ENCODE data around the gene ARHGDIB.

Gene ARHGDIB

DNA sequence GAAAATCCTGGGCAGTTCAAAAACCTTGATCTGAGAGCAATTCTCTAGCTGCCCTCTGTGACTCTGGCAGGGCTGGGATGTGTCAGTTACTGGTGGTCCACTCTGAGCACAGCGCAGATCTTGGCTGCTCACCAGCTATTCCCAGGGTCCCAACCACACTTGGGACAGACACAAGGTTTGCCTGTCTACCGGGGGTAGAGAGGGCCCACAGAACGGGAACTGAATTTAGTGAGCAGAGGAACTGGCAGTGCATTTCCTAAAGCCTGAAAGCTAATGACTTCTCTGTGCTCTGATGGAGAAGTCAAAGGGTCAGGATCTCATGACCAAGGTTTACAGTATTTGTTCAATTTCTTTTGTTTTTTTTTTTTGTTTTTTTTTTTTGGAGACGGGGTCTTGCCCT lies 14.1 kb upstream of the ARHGDIB start:
- Histone ChIP-seq H3K9me3 (no peaks in the 10 kb centered on the region), H3K4me1 (no peaks in the 10 kb centered on the region), H3K27me3 (ENCODE audit: low read depth) (no peaks in the 10 kb centered on the region), H3K4me3 (no peak overlapping the region), H3K36me3 (replicated peaks) (no peaks in the 10 kb centered on the region)
- no peak for DNase-seq (ENCODE audit: low spot score in 2 of 2)
- in situ Hi-C loops (cut with MboI; ENCODE audit: low sequenced_read_pairs) = loop anchor here (25.0 kb wide), 1 partner anchor 263 kb away; no protein-coding TSS in a partner anchor

DNA sequence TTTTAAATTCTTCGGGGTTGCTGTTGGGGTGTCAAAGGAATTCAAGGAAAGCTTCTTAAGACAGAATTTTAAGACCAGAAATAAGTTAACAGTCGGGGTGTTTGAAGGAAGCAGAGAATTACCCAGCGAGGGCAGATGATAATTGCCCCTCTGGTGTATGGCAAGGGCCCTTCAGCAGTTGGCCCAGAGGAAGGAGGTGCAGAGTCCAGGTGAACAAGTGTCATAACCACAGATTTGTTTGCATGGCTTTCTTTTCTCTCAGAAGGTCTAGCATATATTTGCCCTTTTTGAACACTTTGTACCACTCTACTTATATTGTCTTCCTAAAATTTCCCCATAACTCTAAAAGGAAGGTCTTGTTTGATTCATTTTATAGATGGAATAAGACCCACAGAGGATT lies 13.2 kb upstream of the ARHGDIB start:
- no peaks in the 10 kb centered on the region for H3K9me3 ChIP-seq
- no peak for DNase-seq (ENCODE audit: low spot score in 2 of 2)
- no peak overlapping the region for H3K4me3 ChIP-seq
- in situ Hi-C loops (cut with MboI; ENCODE audit: low sequenced_read_pairs) = loop anchor here (25.0 kb wide), 1 partner anchor 262 kb away; no protein-coding TSS in a partner anchor
- no peaks in the 10 kb centered on the region for H3K36me3 ChIP-seq (replicated peaks)
- no peaks in the 10 kb centered on the region for H3K27me3 ChIP-seq (ENCODE audit: low read depth)
- no peaks in the 10 kb centered on the region for H3K4me1 ChIP-seq

DNA sequence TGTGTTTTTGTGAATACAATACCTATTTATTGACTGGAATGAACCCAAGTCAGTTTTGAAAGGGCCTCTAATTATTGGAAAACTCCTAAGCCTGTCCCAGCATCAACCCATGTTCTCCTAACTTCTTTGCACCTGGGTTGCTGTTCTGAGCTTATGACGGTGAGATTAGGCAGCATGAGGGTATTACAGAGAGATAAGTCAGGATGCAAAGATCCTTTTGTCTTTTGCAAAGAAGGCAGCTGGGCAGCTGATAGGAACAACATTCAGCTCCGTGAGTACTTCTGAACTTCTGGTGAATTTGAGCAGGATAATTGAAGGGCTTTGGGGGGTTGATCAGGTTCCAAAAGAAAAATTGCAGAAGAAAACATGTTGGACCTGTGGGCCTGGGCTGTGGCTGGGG lies 11.4 kb upstream of the ARHGDIB start, which contains the start of gene PDE6H:
PDE6H (plus strand) TSS at position 227 of the 400 bp plus-strand sequence. CDS start 4,971 bp downstream, outside the sequence.
- Histone ChIP-seq H3K9me3 (no peaks in the 10 kb centered on the region), H3K4me1 (no peaks in the 10 kb centered on the region), H3K4me3 (no peak within 1 kb of the TSS), H3K36me3 (replicated peaks) (no peaks in the 10 kb centered on the region), H3K27me3 (ENCODE audit: low read depth) (no peaks in the 10 kb centered on the region)
- in situ Hi-C loops (cut with MboI; ENCODE audit: low sequenced_read_pairs) = no loop called here
- DNase-seq (ENCODE audit: low spot score in 2 of 2) = no peak

DNA sequence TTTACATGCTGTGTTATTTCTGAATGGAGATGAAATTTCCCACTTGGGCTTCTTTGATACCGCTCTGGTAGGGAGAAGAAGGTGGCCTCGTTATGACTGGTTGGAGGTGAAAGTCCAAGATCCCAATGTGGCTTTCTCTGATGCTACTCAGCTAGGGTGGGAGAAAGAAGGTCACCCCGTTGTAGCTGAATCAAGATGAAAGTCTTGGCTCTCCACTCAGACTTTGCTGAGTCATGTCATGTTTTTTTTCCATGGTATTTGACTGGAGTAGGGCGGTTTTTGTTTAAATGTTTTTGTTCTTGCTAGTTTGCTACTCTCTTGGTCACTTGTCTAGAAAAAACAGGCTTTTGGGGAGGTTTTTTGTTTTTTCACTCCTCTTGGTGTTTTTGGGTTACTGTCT lies 9.1 kb upstream of the ARHGDIB start:
- Histone ChIP-seq H3K4me1 (no peaks in the 10 kb centered on the region), H3K36me3 (replicated peaks) (no peaks in the 10 kb centered on the region), H3K4me3 (no peak overlapping the region), H3K9me3 (no peaks in the 10 kb centered on the region), H3K27me3 (ENCODE audit: low read depth) (no peaks in the 10 kb centered on the region)
- in situ Hi-C loops (cut with MboI; ENCODE audit: low sequenced_read_pairs) = no loop called here
- no peak for DNase-seq (ENCODE audit: low spot score in 2 of 2)

DNA sequence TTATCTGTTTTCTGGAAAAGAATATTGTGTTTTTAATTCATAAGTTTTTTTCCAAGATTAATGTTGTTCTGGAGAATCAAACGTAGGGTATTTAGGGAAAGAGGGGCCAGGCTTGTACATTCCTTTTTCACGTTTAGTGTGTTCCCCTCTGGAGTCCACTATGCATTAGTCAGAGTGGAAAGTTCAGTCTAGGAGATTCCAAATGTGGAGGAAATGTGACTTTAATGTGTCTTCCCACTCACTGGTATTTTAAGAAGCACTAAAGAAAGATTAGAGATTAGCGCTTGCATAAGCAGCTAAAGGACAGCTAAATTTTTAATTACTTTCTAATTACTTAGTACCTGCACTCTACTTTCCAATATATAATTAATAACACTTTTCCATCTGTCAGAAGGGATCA lies 7.1 kb upstream of the ARHGDIB start:
- no peaks in the 10 kb centered on the region for H3K27me3 ChIP-seq (ENCODE audit: low read depth)
- H3K9me3 ChIP-seq = no peaks in the 10 kb centered on the region
- in situ Hi-C loops (cut with MboI; ENCODE audit: low sequenced_read_pairs) = no loop called here
- H3K36me3 ChIP-seq (replicated peaks) = no peaks in the 10 kb centered on the region
- DNase-seq (ENCODE audit: low spot score in 2 of 2) = no peak
- H3K4me3 ChIP-seq = no peak overlapping the region
- H3K4me1 ChIP-seq = no peaks in the 10 kb centered on the region

DNA sequence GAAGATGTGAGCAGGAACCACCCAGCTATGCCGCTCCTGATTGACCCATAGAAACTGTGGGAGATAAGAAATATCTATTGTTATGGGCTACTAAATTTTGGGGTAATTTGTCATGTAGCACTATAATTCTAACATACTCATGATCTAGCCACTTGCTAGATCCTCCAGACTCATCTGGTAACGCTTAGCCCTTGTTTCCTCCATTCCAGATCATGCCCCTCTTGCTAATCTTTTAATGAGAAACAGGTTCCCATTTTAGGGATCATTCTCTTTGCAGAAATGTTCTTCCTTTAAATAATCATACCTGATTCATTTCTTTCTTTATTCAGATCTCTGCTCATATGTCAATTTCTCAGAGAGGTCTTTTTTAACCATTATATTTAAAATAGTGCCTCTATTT lies 3.8 kb upstream of the ARHGDIB start:
- no peak for DNase-seq (ENCODE audit: low spot score in 2 of 2)
- Histone ChIP-seq H3K4me1 (no peaks in the 10 kb centered on the region), H3K36me3 (replicated peaks) (no peaks in the 10 kb centered on the region), H3K4me3 (no peak overlapping the region), H3K9me3 (no peaks in the 10 kb centered on the region), H3K27me3 (ENCODE audit: low read depth) (peaks cover 16% of the 10 kb centered on the region)
- in situ Hi-C loops (cut with MboI; ENCODE audit: low sequenced_read_pairs) = no loop called here

DNA sequence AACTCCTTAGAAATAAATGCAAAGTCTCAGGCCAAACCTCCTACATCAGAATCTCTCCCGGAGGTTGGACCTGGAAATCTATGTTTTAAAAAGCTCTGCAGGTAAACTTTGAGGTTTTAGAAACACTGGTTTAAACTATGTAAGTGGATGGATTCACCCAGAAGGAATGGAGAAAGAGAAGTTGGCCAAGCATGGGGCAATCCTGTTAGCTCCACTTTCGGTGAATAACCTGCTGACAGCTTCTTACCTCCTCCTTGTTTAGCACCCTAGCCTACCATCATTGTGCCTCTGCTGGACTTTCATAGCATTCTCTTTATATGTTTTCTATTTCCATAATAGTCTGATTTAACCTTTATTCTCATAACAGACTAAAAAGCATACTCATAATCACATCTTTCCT lies 3.0 kb upstream of the ARHGDIB start:
- H3K4me1 ChIP-seq = no peaks in the 10 kb centered on the region
- H3K4me3 ChIP-seq = no peak overlapping the region
- peaks cover 16% of the 10 kb centered on the region for H3K27me3 ChIP-seq (ENCODE audit: low read depth)
- in situ Hi-C loops (cut with MboI; ENCODE audit: low sequenced_read_pairs) = no loop called here
- H3K9me3 ChIP-seq = no peaks in the 10 kb centered on the region
- no peaks in the 10 kb centered on the region for H3K36me3 ChIP-seq (replicated peaks)
- no peak for DNase-seq (ENCODE audit: low spot score in 2 of 2)

DNA sequence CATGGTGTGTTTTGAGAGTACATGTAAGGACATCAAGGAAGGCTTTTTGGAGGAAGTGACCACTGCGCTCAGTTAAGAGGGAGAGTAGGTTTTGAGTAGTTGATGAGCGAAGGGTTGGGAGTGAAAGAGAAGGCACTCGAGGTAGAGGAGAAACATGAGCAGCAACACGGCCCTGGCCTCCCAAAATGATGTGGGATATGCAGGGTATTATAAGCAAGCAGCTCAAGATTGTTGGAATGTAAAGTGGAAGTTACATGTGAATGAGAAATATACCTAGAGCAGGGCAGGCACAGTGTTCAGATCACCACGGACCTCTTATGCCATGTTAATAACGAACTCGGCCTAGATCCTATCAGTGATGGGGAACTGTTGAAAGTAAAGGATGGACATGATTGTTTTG lies 2.1 kb upstream of the ARHGDIB start:
- no peaks in the 10 kb centered on the region for H3K9me3 ChIP-seq
- H3K4me3 ChIP-seq = no peak overlapping the region
- in situ Hi-C loops (cut with MboI; ENCODE audit: low sequenced_read_pairs) = no loop called here
- no peaks in the 10 kb centered on the region for H3K4me1 ChIP-seq
- no peak for DNase-seq (ENCODE audit: low spot score in 2 of 2)
- no peaks in the 10 kb centered on the region for H3K36me3 ChIP-seq (replicated peaks)
- peaks cover 17% of the 10 kb centered on the region for H3K27me3 ChIP-seq (ENCODE audit: low read depth)

DNA sequence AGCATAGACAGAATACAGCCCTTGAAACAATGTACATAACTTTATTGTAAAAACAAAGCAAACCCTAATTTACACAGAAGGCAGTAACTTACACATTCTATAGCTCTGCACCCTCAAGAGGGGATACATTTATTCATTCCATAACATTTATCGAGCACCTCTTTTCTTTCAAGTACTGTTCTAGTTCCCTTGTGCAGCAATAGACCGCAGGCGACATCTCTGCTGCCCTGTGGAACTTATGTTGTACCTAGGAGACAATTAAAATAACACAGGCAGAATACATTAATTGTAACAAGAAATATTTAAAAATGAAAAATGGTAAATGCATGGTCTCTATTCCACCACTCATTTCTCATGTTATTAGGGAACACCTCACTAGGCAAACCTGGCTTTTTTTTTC lies 1.4 kb upstream of the ARHGDIB start:
- H3K9me3 ChIP-seq = no peaks in the 10 kb centered on the region
- no peak overlapping the region for H3K4me3 ChIP-seq
- DNase-seq (ENCODE audit: low spot score in 2 of 2) = no peak
- no peaks in the 10 kb centered on the region for H3K36me3 ChIP-seq (replicated peaks)
- in situ Hi-C loops (cut with MboI; ENCODE audit: low sequenced_read_pairs) = no loop called here
- H3K4me1 ChIP-seq = no peaks in the 10 kb centered on the region
- H3K27me3 ChIP-seq (ENCODE audit: low read depth) = peaks cover 22% of the 10 kb centered on the region

DNA sequence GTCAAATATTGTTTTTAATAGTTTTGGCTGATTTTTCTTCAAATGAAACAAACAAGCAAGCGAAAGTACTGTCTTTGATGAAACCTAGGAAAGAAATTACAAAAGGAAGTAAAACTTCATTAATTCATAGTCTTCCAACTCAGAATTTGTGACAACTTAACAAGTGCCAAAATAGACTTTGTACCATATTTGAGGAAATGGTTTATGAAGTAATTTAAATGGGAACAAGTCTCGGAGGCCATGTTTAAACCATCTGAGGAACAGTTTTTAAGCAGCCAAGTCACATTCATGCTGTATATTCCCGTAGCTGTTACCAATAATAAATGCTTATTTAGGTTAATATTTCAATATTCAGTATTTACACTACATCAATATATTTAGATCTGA lies 745 bp upstream of the ARHGDIB start:
- H3K4me1 ChIP-seq = no peaks in the 10 kb centered on the region
- H3K27me3 ChIP-seq (ENCODE audit: low read depth) = peaks cover 22% of the 10 kb centered on the region
- H3K9me3 ChIP-seq = no peaks in the 10 kb centered on the region
- in situ Hi-C loops (cut with MboI; ENCODE audit: low sequenced_read_pairs) = no loop called here
- no peaks in the 10 kb centered on the region for H3K36me3 ChIP-seq (replicated peaks)
- no peak for DNase-seq (ENCODE audit: low spot score in 2 of 2)
- H3K4me3 ChIP-seq = no peak overlapping the region

DNA sequence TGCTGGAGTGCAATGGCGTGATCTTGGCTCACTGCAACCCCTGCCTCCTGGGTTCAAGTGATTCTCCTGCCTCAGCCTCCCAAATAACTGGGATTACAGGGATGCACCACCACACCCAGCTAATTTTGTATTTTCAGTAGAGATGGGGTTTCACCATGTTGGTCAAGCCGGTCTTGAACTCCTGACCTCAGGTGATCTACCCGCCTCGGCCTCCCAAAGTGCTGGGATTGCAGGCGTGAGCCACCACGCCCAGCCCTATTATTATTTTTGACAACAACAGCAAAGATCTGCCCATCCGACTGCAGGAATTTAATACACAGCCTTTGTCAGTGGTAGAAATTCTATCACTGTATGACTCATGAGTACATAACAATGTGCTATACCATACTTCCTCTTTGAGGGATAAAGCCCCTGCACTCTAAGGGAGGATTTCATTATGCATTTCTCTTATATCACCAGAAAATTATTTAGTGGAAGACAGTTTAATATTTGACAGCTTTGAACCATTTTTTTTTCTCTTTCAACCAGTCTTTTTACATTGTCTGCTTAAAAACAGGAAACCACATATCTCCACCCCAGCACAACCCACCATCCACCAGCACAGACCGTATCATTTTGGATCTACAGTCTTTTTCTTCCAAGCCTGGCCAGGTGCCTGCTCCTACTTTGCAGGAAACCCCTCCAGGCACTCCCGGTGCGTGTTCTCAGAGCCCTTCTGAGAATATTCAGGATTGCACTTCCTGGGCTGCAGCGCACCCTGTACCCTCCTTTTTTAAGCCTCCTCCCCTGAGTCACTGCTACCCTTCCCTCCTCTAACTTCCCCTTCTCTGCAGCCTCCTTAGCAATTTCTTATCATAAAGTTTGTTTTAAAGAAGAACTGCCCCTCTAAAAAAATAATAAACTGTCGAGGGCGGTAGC lies 594 bp downstream of the ARHGDIB start:
- DNase-seq (ENCODE audit: low spot score in 2 of 2) = no peak

DNA sequence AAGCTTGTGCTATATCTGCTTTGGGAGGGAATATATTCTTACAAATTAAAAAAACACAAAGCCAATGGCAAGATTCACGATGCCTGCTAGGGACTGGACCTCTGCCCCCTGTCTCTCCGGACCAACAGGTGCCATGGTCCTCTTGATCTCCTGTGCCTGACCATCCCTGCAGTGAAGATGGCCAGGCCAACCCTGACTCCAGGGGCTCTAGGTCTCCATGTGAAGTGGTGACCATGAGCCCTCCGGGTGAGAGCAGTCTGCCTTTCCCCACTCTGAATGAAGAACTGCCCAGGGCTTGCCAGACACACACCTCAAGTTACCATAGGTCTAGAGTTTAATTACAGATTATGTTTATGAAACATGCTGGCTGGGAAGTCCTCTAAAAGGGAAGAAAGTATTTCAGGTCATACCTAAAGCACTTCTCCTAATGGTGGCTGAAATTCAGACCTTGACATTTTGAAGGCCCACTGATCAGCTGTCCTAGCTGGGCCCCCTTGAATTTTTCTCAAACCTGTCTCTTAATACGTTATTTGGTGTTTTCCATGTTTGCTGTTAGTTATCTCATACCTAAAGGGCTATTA lies 1.4 kb downstream of the ARHGDIB start:
- DNase-seq (ENCODE audit: low spot score in 2 of 2) = no peak
- no peaks in the 10 kb centered on the region for H3K36me3 ChIP-seq (replicated peaks)
- H3K9me3 ChIP-seq = no peaks in the 10 kb centered on the region
- H3K4me3 ChIP-seq = no peak overlapping the region
- in situ Hi-C loops (cut with MboI; ENCODE audit: low sequenced_read_pairs) = no loop called here
- no peaks in the 10 kb centered on the region for H3K4me1 ChIP-seq
- peaks cover 22% of the 10 kb centered on the region for H3K27me3 ChIP-seq (ENCODE audit: low read depth)

More for the DNA sequence above, 594 bp downstream of the ARHGDIB start:
- H3K9me3 ChIP-seq = no peaks in the 10 kb centered on the region
- no peak overlapping the region for H3K4me3 ChIP-seq
- no peaks in the 10 kb centered on the region for H3K4me1 ChIP-seq
- no peaks in the 10 kb centered on the region for H3K36me3 ChIP-seq (replicated peaks)
- peaks cover 22% of the 10 kb centered on the region for H3K27me3 ChIP-seq (ENCODE audit: low read depth)
- in situ Hi-C loops (cut with MboI; ENCODE audit: low sequenced_read_pairs) = no loop called here

DNA sequence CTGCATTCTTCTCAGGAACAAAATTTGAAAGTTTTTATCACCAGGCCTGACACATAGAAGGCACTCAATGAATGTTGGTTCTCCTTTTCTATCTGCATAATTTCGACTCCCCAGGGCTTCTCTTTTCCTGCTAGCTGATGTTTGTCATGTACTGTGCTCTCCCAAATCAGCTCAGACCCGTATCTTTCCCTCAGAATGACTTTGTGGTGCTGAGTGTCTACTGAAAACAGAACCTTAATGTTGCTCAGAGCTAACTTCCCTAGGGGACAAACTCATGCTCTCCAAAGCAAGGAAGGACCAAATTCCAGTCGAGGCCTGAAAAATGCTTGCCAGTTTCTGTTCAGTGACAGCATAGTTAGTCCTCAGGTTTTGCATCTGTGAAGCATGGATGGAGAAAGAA lies 1.9 kb downstream of the ARHGDIB start:
- Histone ChIP-seq H3K4me1 (no peaks in the 10 kb centered on the region), H3K27me3 (ENCODE audit: low read depth) (peaks cover 22% of the 10 kb centered on the region), H3K9me3 (no peaks in the 10 kb centered on the region), H3K4me3 (no peak overlapping the region), H3K36me3 (replicated peaks) (no peaks in the 10 kb centered on the region)
- in situ Hi-C loops (cut with MboI; ENCODE audit: low sequenced_read_pairs) = no loop called here
- DNase-seq (ENCODE audit: low spot score in 2 of 2) = no peak

DNA sequence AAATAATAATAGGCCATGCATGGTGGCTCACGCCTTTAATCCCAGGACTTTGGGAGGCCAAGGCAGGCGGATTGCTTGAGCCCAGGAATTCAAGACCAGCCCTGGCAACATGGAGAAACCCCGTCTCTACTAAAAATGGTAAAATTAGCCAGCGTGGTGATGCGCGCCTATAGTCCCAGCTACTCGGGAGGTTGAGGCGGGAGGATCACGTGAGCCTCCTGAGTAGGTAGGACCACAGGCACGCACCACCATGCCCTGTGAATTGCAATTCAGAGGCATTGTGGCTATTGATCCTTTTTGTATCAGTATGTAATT lies 2.3 kb downstream of the ARHGDIB start:
- DNase-seq (ENCODE audit: low spot score in 2 of 2) = no peak
- no peak overlapping the region for H3K4me3 ChIP-seq
- in situ Hi-C loops (cut with MboI; ENCODE audit: low sequenced_read_pairs) = no loop called here
- peaks cover 22% of the 10 kb centered on the region for H3K27me3 ChIP-seq (ENCODE audit: low read depth)
- H3K9me3 ChIP-seq = no peaks in the 10 kb centered on the region
- H3K36me3 ChIP-seq (replicated peaks) = no peaks in the 10 kb centered on the region
- H3K4me1 ChIP-seq = no peaks in the 10 kb centered on the region
